ENCODE results near the gene PTTG1IP.
"Not testable (repeated sequence)": the region's sequence is repeated elsewhere in the genome, so short reads cannot be mapped to it uniquely, and the experiment has no call there.

DNA sequence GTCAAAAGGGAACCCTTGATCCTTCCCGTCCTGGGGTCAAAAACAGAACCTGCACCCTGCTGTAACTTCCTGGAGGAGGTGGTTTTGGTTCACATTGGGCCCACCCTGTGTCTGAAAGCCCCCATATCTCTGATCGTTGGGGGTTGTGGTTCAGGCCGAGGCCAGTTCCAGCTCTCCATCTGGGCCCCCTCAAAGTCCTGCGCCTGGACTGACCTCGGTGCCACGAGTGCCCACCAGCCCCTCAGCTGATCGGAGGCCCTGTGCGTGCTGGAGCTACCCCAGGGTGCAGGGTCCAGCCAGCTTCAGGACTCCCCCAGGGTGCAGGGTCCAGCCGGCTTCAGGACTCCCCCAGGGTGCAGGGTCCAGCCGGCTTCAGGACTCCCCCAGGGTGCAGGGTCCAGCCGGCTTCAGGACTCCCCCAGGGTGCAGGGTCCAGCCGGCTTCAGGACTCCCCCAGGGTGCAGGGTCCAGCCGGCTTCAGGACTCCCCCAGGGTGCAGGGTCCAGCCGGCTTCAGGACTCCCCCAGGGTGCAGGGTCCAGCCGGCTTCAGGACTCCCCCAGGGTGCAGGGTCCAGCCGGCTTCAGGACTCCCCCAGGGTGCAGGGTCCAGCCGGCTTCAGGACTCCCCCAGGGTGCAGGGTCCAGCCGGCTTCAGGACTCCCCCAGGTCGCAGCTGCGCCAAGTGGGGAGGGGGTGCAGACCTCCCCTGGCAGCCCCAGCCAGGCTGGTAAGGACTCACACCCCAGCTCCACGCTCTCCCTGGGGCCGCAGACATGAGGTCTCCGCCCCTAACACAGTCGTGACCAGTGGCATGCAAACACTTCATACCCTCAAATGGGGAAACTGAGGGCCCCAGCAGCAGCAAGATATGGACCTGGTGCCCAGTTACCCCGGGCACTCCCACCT is 39.3 kb upstream of the PTTG1IP start:
- TF ChIP-seq CTCF (optimal IDR thresholded peaks at IDR 0.05 in 1 of 3, IDR thresholded peaks at IDR 0.05 in 1 of 3, conservative IDR thresholded peaks at IDR 0.05 in 1 of 3; ENCODE audit: extremely low read depth in 1 of 3, insufficient read depth in 2 of 3, low read length in 3 of 3); EZH2 (IDR thresholded peaks at IDR 0.05; ENCODE audit: low read length): not testable (repeated sequence)
